Right atrium auricular region (tissue), 2 donors: Measurements from ENCODE around the gene PMIS2. TPM values are rescaled to one million over a fixed set of nuclear protein-coding genes. Genes with fewer than 3 reads are reported as not detected.

Experiments
- DNase-seq: peaks from one replicate; pipeline ENCODE4 v3.0.0-alpha.2; 2019; ENCODE audit warnings: low spot score
- H3K27ac ChIP-seq, 2 donors: fragments of 200-600 bp; sonication (generic); 1 replicate in 1 of 2; 2 replicates in 1 of 2; pipeline ENCODE4 v1.5.1; 2016 to 2019
- H3K27me3 ChIP-seq, 2 donors: fragments of 200-600 bp; sonication (generic); one replicate each; pipeline versions ENCODE4 v1.5.1 to v1.6.0; 2017 to 2019
- H3K36me3 ChIP-seq: fragments of 200-600 bp; sonication (generic); one replicate; pipeline ENCODE4 v1.5.1; 2016
- H3K4me1 ChIP-seq, 2 donors: fragments of 200-600 bp; sonication (generic); one replicate each; pipeline versions ENCODE4 v1.5.1 to v1.6.0; 2017 to 2019
- H3K4me3 ChIP-seq, 2 donors: fragments of 200-600 bp; sonication (generic); 1 replicate in 1 of 2; 2 replicates in 1 of 2; pipeline ENCODE4 v1.5.1; 2017 to 2019; ENCODE audit warnings: mild to moderate bottlenecking in 1 of 2, moderate library complexity in 1 of 2
- H3K9me3 ChIP-seq, 2 donors: fragments of 200-600 bp; sonication (generic); one replicate each; pipeline ENCODE4 v1.5.1; 2019
- total RNA-seq, 2 donors: library from RNA; depleted of rRNA; stranded (reverse); fragments of >200 nt; gene quantifications; one replicate each; pipeline ENCODE4 v1.1.0, GENCODE V29; 2016
- TF ChIP-seq, protein P1 (sequence below), 2 donors: fragments of 200-600 bp; sonication (generic); IDR thresholded peaks; one replicate each; pipeline ENCODE4 v1.5.1; 2019; ENCODE audit warnings: antibody characterized with exemption in 2 of 2

PMIS2 gene
- total RNA-seq, 2 donors from 2014 or later, result not detected

DNA sequence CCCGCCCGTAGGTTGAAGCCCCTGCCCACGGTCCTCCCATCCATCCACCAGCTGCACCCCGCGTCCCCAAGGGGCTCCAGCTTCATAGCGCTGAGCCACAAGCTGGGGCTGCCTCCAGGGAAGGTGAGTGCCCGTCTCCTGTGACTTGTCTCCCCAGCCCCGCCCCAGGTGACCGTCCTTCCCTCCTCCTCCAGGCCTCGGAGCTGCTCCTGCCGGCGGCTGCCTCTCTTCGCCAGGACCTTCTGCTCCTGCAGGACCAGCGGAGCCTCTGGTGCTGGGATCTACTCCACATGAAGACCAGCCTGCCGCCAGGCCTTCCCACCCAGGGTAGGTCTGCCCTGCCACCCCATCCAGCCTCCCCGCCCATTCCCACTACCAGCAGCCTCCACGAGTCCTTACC lies 34.0 kb downstream of the PMIS2 start:
- no peaks in the 10 kb centered on the region for H3K36me3 ChIP-seq
- no peaks in the 10 kb centered on the region for H3K4me1 ChIP-seq
- no peak overlapping the region for H3K27ac ChIP-seq
- TF ChIP-seq, protein P1, sequence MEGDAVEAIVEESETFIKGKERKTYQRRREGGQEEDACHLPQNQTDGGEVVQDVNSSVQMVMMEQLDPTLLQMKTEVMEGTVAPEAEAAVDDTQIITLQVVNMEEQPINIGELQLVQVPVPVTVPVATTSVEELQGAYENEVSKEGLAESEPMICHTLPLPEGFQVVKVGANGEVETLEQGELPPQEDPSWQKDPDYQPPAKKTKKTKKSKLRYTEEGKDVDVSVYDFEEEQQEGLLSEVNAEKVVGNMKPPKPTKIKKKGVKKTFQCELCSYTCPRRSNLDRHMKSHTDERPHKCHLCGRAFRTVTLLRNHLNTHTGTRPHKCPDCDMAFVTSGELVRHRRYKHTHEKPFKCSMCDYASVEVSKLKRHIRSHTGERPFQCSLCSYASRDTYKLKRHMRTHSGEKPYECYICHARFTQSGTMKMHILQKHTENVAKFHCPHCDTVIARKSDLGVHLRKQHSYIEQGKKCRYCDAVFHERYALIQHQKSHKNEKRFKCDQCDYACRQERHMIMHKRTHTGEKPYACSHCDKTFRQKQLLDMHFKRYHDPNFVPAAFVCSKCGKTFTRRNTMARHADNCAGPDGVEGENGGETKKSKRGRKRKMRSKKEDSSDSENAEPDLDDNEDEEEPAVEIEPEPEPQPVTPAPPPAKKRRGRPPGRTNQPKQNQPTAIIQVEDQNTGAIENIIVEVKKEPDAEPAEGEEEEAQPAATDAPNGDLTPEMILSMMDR (IDR thresholded peaks at IDR 0.05), result no peak
- H3K4me3 ChIP-seq, result no peak overlapping the region
- no peaks in the 10 kb centered on the region for H3K9me3 ChIP-seq
- DNase-seq, result no peak
- no peaks in the 10 kb centered on the region for H3K27me3 ChIP-seq

DNA sequence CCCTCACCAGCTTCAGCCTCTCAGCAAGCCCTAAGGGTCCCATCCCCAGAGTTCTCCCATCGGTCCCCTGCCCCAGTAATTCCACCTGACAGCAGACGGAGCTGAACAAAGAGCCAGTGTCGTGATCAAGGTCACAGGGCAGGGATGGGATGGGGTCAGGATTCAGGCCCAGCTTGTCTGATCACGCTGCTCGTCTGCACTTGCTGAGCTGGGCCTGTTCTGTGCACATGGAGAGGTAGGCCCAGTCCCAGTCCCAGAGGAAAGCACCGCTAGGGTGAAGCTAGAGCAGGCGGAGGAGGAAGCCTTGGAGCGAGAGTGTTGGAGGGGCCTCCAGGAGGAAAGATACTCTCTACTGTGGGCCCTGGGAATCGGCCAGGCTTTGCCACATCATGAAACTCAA lies 35.7 kb downstream of the PMIS2 start:
- DNase-seq, result no peak
- TF ChIP-seq, protein P1 (IDR thresholded peaks at IDR 0.05), result no peak

DNA sequence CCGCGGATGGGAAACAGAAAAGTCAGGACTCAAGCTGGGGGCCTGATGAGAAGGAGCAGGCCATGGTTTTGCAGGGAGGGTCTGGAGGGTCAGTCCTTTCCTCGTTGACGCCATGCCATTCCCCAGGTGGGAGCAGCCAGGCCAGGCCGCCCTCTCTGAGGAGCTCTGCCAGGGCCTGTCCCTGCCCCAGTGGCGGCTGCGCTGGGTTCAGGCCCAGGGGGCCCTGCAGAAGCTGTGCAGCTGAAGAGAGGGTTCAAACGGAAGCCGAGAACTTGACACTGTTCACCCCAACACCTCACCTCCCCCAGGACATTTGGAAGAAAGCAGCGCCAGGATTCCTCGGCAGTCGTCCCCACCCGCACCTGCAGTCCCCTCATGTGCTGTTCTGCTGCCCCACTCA lies 36.8 kb downstream of the PMIS2 start:
- Histone ChIP-seq H3K36me3 (no peaks in the 10 kb centered on the region), H3K4me3 (no peak overlapping the region), H3K4me1 (peaks cover 0 to under 1% of the 10 kb centered on the region in 2 donors), H3K27ac (no peak overlapping the region), H3K27me3 (no peaks in the 10 kb centered on the region), H3K9me3 (no peaks in the 10 kb centered on the region)
- DNase-seq, result no peak
- TF ChIP-seq, protein P1 (IDR thresholded peaks at IDR 0.05), result no peak

More for the DNA sequence above, 35.7 kb downstream of the PMIS2 start:
- no peak overlapping the region for H3K4me3 ChIP-seq
- H3K27me3 ChIP-seq, result no peaks in the 10 kb centered on the region
- no peaks in the 10 kb centered on the region for H3K36me3 ChIP-seq
- H3K27ac ChIP-seq, result no peak overlapping the region
- no peaks in the 10 kb centered on the region for H3K9me3 ChIP-seq
- no peaks in the 10 kb centered on the region for H3K4me1 ChIP-seq

DNA sequence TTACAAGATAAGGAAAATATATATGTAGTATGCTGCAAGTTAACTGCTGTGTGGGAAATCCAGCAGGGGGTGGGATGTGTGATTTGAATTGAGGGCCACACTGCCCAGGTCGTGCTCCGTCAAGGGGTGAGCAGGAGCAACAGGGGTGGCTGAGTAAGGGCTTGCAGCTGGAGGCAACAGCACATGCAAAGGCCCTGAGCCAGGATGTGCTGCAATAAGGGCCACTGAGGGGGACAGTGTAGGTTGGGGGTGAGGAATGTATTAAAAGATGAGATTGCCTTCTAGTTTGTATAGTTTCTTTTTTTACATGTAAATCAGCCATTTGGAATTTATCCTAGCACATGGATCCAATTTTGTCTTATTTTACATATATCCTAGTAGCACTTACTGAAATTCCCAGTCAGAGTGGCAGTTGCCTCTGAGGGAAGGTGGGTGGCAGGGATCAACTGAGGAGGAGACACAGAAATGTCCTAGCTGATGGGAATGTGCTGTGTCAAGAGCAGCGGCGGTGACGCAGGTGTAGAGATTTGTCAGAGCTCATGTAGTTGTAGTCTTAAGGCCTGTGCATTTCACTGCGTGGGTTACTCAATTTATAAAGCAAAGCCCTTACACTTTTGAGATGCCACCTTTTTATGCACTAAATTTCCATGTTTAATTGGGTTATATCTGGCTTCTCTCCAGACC lies 37.5 kb downstream of the PMIS2 start:
- Histone ChIP-seq H3K27me3 (no peaks in the 10 kb centered on the region), H3K27ac (no peak overlapping the region), H3K9me3 (no peaks in the 10 kb centered on the region), H3K36me3 (no peaks in the 10 kb centered on the region), H3K4me3 (no peak overlapping the region), H3K4me1 (peaks cover 0 to 6% of the 10 kb centered on the region in 2 donors)
- no peak for DNase-seq
- TF ChIP-seq, protein P1 (IDR thresholded peaks at IDR 0.05), result no peak

DNA sequence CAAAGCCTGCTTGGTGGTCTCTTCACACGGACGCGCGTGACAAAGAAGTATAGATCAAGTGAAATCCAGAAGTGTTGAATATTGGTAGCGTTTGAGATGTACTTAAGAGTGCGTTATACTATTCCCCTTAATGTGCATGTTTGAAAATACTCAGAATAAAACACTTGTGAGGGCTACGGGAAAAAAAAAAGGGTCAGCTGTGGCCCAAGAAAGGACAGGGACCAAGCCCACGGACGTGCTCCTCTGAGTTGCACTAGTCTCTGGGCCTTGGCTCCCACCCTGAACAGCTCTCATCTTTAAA lies 42.2 kb downstream of the PMIS2 start:
- Histone ChIP-seq H3K9me3 (no peaks in the 10 kb centered on the region), H3K4me1 (peaks cover 0 to 20% of the 10 kb centered on the region in 2 donors), H3K27ac (peak overlapping the region; percentile 92), H3K4me3 (peak overlapping the region; percentile 100), H3K36me3 (peaks cover 31% of the 10 kb centered on the region), H3K27me3 (no peaks in the 10 kb centered on the region)
- TF ChIP-seq, protein P1 (IDR thresholded peaks at IDR 0.05), result no peak
- DNase-seq, result no peak
